NOMO-1 treated with dmso at 0.1 percent for 144 hours (cell line): ENCODE data around the gene GMFB.
"Not testable (repeated sequence)": the region's sequence is repeated elsewhere in the genome, so short reads cannot be mapped to it uniquely, and the experiment has no call there.

ENCODE experiments used
- DNase-seq: peaks from one replicate; lab custom pipeline; 2025; ENCODE audit not compliant: unreplicated experiment; lab: John Stamatoyannopoulos, UW

GMFB gene

DNA sequence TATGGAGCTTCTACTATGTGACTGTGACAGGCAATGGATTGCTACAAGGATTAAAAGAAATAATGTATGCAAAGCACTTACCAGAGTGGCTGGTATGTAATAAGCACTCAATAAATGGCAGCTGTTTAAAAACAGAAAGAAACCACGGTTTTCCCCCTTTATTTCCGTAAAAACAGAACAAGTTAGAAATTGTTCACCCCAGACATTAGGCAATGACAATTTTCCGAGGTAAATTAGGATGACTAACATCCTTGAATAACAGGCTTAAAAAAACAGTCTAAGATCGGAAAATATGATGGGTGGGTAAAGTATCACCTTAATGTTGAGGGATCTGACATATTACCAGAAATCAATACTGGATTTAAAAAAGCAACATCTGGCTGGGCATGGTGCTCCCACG lies 26.7 kb downstream of the GMFB start:
- no peak for DNase-seq

DNA sequence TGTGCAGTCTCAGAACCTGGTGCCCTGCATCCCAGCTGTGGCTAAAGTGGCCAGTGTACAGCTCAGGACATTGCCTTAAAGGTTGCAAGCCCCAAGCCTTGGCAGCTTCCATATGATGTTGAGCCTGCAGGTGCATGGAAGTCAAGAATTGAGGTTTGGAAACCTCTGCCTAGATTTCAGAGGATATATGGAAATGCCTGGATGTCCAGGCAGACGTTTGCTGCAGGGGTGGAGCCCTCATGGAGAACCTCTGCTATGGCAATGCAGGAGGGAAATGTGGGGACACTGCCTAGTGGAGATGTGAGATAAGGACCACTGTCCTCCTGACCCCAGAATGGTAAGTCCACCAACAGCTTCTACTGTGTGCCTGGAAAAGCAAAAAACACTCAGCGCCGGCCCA lies 29.7 kb downstream of the GMFB start:
- DNase-seq, result no peak

DNA sequence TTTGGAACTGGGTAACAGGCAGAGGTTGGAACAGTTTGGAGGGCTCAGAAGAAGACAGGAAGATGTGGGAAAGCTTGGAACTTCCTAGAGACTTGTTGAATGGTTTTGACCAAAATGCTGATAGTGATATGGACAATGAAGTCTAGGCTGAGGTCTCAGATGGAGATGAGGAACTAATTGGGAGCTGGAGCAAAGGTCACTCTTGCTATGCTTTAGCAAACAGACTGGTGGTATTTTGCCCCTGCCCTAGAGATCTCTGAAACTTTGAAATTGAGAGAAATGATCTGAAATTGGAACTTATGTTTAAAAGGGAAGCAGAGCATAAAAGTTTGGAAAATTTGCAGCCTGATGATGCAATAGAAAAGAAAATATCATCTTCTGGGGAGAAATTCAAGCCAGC lies 30.2 kb downstream of the GMFB start:
- not testable (repeated sequence) for DNase-seq

DNA sequence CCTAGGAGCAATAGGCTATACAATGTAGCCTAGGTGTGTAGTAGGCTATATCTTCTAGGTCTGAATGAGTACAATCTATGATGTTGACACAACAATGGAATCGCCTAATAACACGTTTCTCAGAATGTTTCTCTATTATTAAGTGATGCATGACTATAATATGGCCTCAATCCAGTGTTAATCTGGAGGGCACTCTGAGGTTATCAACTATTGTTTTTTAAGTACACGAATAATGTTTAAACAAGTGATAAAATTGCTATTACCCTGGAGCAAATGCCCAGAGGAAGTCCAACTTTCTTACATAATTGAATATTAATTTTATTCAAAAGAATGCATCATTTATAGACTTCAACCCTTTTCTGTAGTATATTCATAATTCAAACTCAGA lies 31.2 kb downstream of the GMFB start:
- DNase-seq, result no peak

DNA sequence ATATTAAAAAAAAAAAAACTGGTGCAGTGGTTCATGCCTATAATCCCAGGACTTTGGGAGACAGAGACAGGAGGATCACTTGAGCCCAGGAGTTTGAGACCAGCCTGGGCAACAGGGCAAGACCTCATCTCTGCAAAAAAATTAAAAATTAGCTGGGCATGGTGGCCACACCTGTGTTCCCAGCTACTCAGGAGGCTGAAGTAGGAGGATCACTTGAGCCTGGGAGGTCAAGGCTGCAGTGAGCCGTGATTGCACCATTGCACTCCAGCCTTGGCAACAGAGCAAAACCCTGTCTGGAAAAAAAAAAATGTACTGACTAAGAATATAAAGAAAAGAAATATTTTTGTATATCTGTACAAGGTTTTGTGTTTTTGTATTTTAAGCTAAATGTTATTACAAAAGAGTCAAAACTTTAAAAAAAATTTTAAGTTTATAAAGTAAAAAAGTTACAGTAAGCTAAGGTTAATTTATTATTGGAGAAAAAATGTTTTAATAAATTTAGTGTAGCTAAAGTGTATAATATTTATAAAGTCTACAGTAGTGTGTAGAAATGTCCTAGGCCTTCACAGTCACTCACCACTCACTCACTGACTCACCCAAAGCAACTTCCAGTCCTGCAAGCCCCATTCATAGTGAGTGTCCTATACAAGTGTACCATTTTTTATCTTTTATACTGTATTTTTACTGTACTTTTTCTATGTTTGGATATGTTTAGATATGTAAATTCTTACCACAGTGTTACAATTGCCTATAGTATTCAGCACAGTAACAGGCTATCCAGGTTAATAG lies 31.8 kb downstream of the GMFB start:
- not testable (repeated sequence) for DNase-seq

DNA sequence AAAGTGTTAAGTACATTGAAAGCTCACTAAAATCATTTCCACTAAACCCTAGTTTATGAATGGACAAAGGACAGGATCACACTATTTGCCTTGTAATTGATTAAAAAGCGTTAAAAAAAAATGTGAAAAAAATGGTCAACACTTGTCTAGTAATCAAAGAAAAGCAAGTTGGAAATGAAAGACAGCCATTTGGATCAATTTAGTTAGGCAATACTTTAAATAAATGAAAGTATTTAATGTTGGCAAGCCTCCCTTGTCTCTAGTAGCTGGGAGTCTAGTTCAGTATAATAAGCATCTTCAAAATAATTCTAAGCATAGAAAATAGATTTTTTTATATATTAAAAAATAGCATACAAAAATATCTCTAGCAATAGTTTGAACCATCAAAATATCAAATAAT lies 33.4 kb downstream of the GMFB start:
- no peak for DNase-seq

DNA sequence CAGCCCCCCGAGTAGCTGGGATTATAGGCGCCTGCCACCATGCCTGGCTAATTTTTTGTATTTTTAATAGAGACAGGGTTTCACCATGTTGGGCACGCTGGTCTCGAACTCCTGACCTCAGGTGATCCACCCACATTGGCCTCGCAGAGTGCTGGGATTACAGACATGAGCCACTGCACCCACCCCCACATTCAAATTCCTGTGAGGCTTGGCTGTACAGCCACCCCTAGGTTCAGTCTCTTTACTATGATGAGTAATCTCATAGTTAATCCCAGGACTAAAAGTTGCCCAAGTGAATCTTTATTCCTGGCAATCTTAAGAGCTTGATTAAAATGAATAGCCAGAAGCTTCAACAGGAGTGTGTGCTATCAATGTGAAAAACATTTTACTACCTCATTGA lies 34.8 kb downstream of the GMFB start:
- DNase-seq, result not testable (repeated sequence)

DNA sequence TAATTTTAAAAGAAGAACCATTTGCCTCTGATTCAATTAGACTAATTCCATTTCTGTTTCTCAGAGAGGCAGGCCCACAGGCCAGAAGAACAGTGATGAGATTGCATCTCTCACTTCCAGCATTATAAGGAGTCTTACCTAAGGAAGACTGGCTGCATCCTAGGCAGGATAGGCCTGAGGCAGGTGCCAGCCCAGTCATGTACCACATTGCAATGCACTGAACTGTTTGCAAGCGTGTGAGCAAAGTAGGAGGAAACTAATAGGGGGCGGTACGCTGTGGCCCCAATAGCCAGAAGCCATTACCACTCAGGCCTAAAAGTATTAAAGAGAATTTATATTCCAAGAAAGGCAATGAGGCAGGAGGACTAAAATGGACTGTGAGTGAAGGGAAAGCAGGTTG lies 35.5 kb downstream of the GMFB start:
- no peak for DNase-seq

DNA sequence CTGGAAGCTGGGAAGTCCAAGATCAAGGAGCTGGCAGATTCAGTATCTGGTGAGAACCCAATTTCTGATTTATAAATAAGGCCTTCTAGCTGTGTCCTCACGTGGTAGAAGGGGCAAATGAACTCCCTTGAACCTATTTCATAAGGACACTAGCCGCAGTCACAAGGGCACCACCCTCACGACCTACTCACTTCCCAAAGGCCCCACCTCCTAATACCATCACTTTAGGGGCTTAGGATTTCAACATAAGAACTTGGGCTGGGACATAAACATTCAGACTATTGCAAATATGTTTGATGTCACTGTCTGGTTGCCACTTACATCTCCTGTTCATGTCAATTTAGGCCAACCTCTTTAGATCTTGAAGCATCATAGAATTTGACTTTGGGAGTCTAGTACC lies 36.8 kb downstream of the GMFB start:
- no peak for DNase-seq

DNA sequence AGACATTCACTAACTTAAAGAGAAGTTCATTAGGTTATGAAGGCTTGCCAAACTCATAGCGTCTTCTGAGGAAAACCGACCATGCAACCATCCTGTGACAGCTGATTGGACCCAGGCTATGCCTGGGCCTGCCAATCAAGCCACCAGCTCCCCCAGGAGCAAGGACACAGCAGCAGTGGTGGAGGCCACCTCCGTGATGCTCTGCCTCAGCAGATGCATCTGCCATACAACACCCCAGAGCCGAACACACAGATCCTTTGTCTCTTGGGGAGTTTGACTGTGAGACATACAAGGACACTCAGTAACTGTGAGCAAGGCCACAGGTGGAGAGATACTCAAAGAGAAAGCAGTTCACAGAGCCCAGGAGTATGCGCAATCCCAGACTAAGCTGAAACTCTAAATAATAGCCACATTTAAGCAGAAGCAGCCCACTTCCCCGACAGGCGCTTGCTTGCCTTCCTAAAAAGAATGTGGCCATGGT lies 37.6 kb downstream of the GMFB start:
- no peak for DNase-seq

DNA sequence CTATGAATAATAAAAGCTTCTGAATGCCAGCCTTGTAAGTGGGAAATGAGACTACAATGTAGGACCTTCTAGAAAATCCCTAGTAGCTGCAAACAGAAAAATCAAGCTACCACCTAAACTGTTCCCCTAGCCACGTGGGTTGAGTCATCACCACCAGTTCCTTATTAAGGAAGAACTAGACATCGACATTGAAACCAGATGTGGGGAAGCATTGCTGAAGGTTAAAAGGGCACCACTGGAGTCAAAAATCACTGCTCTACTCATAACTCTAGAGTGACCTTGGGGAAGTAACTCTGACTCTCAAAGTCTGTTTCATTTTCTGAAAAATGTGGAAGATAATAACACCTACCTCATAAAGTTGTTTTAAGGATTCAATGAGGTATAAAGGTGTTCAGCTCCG lies 38.2 kb downstream of the GMFB start:
- DNase-seq, result peak; percentile 83

DNA sequence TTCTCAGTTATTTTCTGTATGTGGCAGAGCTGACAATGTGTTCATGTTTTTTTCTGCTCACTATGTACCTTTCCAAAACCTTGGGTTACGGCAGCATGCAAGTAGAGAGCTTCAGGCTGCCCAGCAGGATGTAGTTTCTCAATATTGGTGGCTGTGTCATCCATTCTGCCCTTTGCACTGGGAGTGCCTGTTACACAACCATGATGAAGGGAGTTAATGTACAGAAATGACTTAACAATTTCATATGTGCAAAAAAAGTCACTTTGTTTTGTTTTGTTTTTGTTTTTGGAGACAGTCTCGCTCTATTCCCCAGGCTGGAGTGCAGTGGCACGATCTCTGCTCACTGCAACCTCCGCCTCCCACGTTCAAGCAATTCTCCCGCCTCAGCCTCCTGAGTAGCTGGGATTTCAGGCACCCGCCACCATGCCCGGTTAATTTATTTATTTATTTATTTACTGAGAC lies 41.5 kb downstream of the GMFB start:
- DNase-seq, result peak; percentile 74

DNA sequence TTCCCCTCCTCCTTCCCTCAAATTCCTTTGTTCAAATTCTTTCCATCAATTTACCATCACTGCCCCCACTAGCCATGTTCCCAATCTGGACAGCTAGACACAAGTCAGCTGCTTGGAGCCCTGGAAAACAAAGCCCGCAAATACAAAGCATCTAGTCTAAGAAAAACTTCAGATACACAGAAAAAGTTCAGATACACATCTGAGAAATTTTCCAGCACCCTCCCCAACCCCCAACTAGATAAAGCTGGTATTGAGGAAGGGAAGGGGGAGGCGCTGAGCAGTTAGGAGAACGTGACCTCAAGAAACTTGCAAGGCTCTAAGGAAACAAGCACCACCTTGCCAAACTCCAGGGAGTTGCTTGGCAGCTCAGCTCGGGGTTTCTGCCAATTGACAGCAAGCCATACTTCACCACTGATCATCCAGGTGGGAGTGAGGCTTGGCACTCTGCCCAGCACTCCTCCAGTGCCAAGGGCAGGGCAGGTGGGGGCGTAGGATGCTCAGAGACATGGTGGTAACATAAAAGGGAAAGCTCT lies 42.6 kb downstream of the GMFB start:
- DNase-seq, result no peak

DNA sequence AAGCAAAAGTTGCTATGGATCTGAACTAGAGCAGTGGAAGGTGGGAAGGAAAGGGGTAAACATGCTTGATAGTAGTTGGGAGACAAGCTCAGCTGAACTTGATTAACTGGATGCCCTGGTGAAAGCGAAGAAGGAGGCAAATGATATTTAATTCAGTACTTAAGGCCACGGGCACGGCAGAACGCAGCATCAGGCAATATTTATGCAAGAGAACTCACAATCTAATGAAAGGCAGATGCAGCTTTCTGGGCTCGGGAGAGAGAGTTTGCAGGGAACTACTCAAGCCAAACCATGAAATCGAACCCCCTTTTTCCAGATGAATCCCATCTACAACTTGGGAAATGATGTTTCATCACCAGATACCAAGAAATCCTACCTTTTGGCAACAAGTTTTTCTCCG lies 44.1 kb downstream of the GMFB start:
- DNase-seq, result no peak

DNA sequence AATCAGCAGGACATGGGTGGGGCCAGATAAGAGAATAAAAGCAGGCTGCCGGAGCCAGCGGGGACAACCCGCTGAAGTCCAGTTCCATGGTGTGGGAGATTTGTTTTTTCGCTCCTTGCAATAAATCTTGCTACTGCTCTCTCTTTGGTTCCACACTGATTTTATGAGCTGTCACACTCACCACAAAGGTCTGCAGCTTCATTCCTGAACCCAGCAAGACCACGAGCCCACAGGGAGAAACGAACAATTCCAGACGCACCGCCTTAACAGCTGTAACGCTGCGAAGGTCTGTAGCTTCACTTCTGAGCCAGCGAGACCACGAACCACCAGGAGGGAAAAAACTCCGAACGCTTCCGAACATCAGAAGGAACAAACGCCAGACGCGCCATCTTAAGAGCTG lies 44.8 kb downstream of the GMFB start:
- no peak for DNase-seq

DNA sequence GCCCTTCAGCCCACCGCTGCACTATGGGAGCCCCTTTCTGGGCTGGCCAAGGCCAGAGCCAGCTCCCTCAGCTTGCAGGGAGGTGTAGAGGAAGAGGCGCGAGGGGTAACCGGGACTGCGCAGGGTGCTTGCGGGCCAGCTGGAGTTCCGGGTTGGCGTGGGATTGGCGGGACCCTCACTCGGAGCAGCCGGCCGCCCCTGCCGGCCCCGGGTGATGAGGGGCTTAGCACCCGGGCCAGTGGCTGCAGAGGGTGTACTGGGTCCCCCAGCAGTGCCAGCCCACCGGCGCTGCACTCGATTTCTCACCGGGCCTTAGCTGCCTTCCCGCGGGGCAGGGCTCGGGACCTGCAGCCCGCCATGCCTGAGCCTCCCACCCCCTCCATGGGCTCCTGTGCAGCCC lies 45.8 kb downstream of the GMFB start:
- DNase-seq, result not testable (repeated sequence)

DNA sequence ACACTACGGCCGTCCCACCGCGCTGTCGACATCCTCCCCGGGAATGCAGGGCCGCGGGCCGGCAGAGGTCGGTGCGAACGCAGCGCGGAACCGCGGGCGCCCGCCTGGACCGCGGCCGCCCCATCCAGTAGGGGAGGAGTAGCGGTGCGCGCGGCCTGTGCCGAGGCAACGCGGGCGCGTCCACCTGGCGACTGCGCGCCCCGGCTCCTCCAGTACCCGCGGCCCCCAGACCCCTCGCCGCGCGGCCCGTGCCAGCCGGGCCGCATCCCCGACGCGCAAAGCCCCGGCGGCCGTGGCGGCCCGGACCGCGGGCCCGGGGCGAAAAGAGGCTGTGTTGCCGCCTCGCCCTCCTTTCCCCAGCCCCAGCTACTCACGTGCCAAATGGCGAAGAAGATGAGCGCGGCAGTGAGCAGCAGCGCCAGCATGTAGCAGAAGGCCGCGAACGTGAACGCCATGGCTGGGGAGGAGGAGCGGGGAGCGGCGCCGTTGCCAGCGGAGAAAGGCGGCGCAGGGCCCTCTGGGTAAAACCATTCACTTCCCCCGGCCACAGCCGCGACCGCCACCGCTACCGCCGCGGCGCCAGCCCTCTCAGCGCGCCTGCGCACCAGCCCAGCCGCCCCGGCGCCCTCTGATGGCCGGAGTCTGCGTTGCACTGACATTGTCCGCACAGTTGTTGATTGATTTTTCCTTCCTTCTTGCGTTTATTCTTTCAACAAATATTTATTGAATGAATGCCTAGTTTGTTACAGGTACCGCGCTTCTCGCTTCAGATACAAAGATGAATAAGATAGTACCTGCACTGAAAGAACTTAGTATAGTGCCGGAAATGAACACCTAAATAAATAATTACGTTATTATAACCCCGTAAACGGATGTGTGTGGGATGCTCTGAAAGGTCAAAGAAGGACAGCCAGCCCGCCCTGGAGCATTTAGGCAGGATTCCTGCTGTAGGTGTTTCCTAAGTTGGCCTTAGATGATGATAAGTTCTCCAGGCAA lies 47.6 kb downstream of the GMFB start, which contains the start of gene CNIH1:
TSS of gene CNIH1 (minus strand) at position 502 of the 996 bp plus-strand sequence. CDS start at position 455, 47 bp downstream.
- DNase-seq, result peak; percentile 82

DNA sequence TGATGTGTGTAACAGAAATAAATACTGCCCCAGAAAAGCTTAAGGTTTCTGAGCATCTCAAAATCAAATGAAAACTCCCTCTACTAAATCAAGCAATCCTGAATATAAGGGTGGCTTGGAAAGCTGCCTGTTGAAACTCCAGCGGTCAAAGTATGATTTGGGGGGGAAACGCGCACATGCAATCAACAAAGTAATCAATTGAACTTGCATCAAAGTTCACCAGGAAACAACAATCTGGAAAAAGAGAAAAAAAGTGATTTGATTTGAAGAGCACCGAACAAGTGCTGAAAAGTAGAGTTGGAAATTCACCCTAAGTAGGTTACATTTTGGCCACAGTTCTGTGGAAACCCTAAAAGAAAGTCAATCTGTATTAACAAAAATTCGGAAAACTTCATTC lies 48.3 kb downstream of the GMFB start:
- no peak for DNase-seq

DNA sequence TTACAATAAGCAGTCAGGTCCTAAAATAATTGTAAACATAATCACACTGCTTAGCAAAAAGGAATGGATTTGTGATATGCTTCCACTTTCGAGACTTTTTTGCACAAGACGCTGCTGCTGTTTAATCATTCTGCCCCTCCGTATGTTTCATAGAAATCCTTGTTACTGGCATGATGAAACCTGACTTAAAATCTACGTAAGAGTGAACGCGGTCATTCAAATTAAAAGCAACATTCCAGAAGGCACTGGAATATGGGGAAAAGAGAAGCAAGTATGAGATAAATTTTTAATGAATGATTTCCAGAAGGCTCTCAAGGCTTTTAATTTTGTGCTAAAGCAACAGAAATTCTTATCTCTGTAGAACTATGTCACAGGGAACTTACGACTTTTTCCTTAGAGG lies 48.7 kb downstream of the GMFB start:
- DNase-seq, result no peak

DNA sequence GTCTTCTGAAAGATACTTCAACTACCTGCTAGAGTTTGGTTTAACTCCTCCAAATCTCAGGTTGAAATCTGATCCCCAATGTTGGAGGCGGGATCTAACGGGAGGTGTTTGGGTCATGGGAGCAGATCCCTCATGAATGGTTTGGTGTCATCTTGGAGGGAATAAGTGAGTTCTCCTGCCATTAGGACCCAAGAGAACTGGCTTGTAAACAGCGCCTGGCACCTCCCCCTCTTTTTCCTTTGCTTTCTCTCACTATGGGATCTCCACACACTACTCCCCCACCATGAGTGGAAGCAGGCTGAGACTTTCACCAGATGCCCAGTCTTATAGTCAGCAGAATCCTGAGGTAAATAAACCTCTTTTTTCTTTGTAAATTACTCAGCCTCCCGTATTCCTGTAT lies 50.1 kb downstream of the GMFB start:
- DNase-seq, result no peak

DNA sequence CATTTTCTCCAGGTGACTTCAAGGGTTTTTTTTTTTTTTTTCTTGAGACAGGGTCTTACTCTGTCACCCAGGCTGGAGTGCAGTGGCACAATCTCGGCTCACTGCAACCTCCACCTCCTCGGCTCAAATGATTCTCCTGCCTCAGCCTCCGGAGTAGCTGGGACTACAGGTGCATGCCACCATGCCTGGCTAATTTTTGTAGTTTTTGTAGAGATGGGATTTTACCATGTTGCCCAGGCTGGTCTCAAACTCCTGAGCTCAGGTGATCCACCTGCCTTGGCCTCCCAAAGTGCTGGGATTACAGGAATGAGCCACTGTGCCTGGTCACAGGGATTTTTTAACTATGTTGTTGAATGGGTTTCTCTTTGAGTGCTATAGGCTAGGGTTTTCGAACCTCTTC lies 50.8 kb downstream of the GMFB start:
- DNase-seq, result not testable (repeated sequence)
